K562 (cell line): ENCODE data around the gene ZCCHC24. TPM values are rescaled to one million over a fixed set of nuclear protein-coding genes. Genes with fewer than 3 reads are reported as not detected.

Experiments
- CBFB ChIP-seq: sonication (generic); formaldehyde crosslinking; IDR thresholded peaks from 2 replicates; pipeline ENCODE4 v1.4.0; 2020; ENCODE audit warnings: mild to moderate bottlenecking, missing genetic modification reagents
- EGR1 ChIP-seq: fragments of 450-650 bp; conservative IDR thresholded peaks from 2 replicates; pipeline ENCODE4 v1.6.1; 2017; ENCODE audit warnings: mild to moderate bottlenecking
- GATA2 ChIP-seq: sonication (generic); formaldehyde crosslinking; IDR thresholded peaks from 2 replicates; pipeline ENCODE4 v1.4.0; 2020; ENCODE audit warnings: mild to moderate bottlenecking, missing genetic modification reagents
- POLR2A ChIP-seq: fragments of 450-650 bp; conservative IDR thresholded peaks from 2 replicates; pipeline ENCODE4 v1.6.1; 2016
- PPARD ChIP-seq: fragments of 250-450 bp; sonication (Bioruptor Pico); IDR thresholded peaks from 2 replicates; pipeline ENCODE4 v1.8.0; 2022; ENCODE audit warnings: inconsistent platforms, mild to moderate bottlenecking, moderate library complexity
- PYGO2 ChIP-seq: fragments of 450-650 bp; IDR thresholded peaks from 2 replicates; pipeline ENCODE4 v1.6.1; 2016; ENCODE audit warnings: mild to moderate bottlenecking, missing genetic modification characterization, moderate library complexity, missing compliant biosample characterization
- RCOR1 ChIP-seq, 2 experiments: IDR thresholded peaks; 2 replicates each; pipeline ENCODE4 v1.6.1; 2012; ENCODE audit warnings: low read depth in 2 of 2, low read length in 2 of 2, borderline replicate concordance in 1 of 2, improper control_type of control experiment in 1 of 2
- SNIP1 ChIP-seq: fragments of 450-650 bp; IDR thresholded peaks from 2 replicates; pipeline ENCODE4 v1.7.1; 2017; ENCODE audit warnings: low read depth, mild to moderate bottlenecking
- TAL1 ChIP-seq: fragments of 450-650 bp; IDR thresholded peaks from 2 replicates; pipeline ENCODE4 v1.6.1; 2016; ENCODE audit warnings: mild to moderate bottlenecking
- TEAD2 ChIP-seq: fragments of 450-650 bp; IDR thresholded peaks from 2 replicates; pipeline ENCODE4 v1.6.1; 2016; ENCODE audit warnings: missing genetic modification characterization, control low read depth, missing compliant biosample characterization
- polyA plus RNA-seq, 8 experiments: library from polyadenylated mRNA; depleted of rRNA in 4 of 8; stranded (reverse) in 5 of 8; unstranded in 3 of 8; fragments of >200 nt; fragmentation: Nextera tagmentation in 2 of 8; fragmentation: Illumina TruSeq in 1 of 8; extraction: Ambion mirVana in 2 of 8; extraction: Trizol in 1 of 8; gene quantifications; 2 replicates each; pipeline versions ENCODE4 v1.2.1 to v1.2.3, GENCODE V29; 2011 to 2014; ENCODE audit warnings: inconsistent platforms in 1 of 8, missing spikeins in 1 of 8
- total RNA-seq, 7 experiments: library from RNA; depleted of rRNA in 6 of 7; stranded (reverse); fragments of >200 nt in 6 of 7; fragmentation: Illumina TruSeq in 2 of 7; extraction: Trizol in 2 of 7; gene quantifications; 2 replicates each; pipeline versions ENCODE4 v1.2.1 to v1.2.3, GENCODE V29; 2011 to 2021; ENCODE audit warnings: low replicate concordance in 1 of 7
- TF ChIP-seq, protein P1 (sequence below), 2 experiments: fragments of 450-650 bp in 1 of 2; IDR thresholded peaks; 2 replicates each; pipeline ENCODE4 v1.6.1; 2011 to 2017; ENCODE audit warnings: low read depth in 2 of 2, antibody characterized with exemption in 1 of 2, borderline replicate concordance in 1 of 2, low read length in 1 of 2, mild to moderate bottlenecking in 1 of 2, mixed read lengths in 1 of 2; ENCODE audit not compliant: control insufficient read depth in 1 of 2
- TF ChIP-seq, protein P2 (sequence below): fragments of 250-450 bp; sonication (Bioruptor Pico); IDR thresholded peaks from 2 replicates; pipeline ENCODE4 v1.5.0; 2021
- TF ChIP-seq, protein P3 (sequence below): fragments of 250-450 bp; sonication (Bioruptor Pico); IDR thresholded peaks from 2 replicates; pipeline ENCODE4 v1.4.0; 2020; ENCODE audit warnings: borderline replicate concordance
- TF ChIP-seq, protein P4 (sequence below): fragments of 450-650 bp; IDR thresholded peaks from 2 replicates; pipeline ENCODE4 v1.7.0; 2016; ENCODE audit warnings: borderline replicate concordance
- TF ChIP-seq, protein P5 (sequence below): sonication (generic); formaldehyde crosslinking; IDR thresholded peaks from 2 replicates; pipeline ENCODE4 v1.8.1; 2023; ENCODE audit warnings: missing genetic modification reagents, mild to moderate bottlenecking, borderline replicate concordance

Gene ZCCHC24
- total and polyA plus RNA-seq, 9 of the 15 experiments (the other 6 are each of a cell fraction or from before 2014, with no cell fraction given): 0.84 to 11.0 (median 4.6) TPM

DNA sequence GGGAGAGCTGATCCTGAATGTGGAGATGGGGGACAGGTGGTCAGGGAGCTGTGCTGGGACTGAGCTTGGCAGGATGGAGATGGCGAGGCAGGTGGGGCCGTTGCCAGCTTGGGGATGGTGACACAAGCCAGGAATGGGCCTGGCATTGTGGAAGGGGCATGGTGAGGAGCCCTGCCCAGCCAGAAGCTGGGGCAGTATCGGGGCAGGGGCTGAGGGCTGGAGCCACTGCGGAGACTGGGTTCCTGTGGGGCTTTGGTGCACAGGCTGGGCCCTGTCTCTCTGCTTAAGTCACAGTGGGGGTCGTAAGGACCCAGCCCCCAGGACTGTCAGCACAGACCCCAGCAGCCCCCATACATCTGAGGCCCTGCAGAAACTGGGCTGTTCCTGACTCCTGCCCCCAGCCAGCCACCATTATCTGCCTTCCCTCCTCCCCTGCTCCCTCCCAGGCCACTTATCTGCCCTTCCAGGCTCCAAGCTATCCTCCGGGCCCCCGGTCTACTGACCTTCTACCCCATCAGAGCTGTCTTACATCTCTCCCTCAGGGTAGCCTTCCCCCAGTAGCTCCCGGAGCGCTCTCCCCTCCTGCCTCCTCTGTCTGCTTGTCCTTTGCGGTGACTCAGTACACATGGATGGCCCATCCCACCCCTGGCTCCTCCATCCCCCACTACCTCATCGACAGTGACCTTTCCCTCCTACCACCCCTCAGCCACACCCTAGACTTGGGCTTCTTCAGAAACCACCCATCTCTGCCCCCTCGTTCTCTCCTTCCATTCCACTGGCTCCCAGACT lies 54.0 kb downstream of the ZCCHC24 start (continued):
- TF ChIP-seq, protein P1, sequence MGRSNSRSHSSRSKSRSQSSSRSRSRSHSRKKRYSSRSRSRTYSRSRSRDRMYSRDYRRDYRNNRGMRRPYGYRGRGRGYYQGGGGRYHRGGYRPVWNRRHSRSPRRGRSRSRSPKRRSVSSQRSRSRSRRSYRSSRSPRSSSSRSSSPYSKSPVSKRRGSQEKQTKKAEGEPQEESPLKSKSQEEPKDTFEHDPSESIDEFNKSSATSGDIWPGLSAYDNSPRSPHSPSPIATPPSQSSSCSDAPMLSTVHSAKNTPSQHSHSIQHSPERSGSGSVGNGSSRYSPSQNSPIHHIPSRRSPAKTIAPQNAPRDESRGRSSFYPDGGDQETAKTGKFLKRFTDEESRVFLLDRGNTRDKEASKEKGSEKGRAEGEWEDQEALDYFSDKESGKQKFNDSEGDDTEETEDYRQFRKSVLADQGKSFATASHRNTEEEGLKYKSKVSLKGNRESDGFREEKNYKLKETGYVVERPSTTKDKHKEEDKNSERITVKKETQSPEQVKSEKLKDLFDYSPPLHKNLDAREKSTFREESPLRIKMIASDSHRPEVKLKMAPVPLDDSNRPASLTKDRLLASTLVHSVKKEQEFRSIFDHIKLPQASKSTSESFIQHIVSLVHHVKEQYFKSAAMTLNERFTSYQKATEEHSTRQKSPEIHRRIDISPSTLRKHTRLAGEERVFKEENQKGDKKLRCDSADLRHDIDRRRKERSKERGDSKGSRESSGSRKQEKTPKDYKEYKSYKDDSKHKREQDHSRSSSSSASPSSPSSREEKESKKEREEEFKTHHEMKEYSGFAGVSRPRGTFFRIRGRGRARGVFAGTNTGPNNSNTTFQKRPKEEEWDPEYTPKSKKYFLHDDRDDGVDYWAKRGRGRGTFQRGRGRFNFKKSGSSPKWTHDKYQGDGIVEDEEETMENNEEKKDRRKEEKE (IDR thresholded peaks at IDR 0.05; ENCODE audit: borderline replicate concordance in 1 of 2, control insufficient read depth in 1 of 2, low read depth in 2 of 2, low read length in 1 of 2): 0 out of 4 replicates have a peak, but pooled peaks of 1 of the 2 experiments have one; percentile 67
- no peak for TF ChIP-seq PYGO2 (tag)
- peak; percentile 58 for TF ChIP-seq EGR1
- no peak for TF ChIP-seq SNIP1
- TF ChIP-seq, protein P2, sequence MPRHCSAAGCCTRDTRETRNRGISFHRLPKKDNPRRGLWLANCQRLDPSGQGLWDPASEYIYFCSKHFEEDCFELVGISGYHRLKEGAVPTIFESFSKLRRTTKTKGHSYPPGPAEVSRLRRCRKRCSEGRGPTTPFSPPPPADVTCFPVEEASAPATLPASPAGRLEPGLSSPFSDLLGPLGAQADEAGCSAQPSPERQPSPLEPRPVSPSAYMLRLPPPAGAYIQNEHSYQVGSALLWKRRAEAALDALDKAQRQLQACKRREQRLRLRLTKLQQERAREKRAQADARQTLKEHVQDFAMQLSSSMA: no peak
- peak; percentile 80 for TF ChIP-seq TAL1
- TF ChIP-seq, protein P3, sequence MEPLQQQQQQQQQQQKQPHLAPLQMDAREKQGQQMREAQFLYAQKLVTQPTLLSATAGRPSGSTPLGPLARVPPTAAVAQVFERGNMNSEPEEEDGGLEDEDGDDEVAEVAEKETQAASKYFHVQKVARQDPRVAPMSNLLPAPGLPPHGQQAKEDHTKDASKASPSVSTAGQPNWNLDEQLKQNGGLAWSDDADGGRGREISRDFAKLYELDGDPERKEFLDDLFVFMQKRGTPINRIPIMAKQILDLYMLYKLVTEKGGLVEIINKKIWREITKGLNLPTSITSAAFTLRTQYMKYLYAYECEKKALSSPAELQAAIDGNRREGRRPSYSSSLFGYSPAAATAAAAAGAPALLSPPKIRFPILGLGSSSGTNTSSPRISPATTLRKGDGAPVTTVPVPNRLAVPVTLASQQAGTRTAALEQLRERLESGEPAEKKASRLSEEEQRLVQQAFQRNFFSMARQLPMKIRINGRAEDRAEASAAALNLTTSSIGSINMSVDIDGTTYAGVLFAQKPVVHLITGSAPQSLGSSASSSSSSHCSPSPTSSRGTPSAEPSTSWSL (CRISPR knock-in tag): 0 out of 2 replicates have a peak, but pooled peaks have one; percentile 17
- peak; percentile 78 for TF ChIP-seq GATA2
- TF ChIP-seq, protein P4, sequence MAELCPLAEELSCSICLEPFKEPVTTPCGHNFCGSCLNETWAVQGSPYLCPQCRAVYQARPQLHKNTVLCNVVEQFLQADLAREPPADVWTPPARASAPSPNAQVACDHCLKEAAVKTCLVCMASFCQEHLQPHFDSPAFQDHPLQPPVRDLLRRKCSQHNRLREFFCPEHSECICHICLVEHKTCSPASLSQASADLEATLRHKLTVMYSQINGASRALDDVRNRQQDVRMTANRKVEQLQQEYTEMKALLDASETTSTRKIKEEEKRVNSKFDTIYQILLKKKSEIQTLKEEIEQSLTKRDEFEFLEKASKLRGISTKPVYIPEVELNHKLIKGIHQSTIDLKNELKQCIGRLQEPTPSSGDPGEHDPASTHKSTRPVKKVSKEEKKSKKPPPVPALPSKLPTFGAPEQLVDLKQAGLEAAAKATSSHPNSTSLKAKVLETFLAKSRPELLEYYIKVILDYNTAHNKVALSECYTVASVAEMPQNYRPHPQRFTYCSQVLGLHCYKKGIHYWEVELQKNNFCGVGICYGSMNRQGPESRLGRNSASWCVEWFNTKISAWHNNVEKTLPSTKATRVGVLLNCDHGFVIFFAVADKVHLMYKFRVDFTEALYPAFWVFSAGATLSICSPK: no peak
- TF ChIP-seq PPARD (CRISPR knock-in tag): no peak
- TF ChIP-seq TEAD2: no peak
- TF ChIP-seq POLR2A: peak; percentile 34
- peak; percentile 29 to 81; a peak in 3 of 4 replicates for TF ChIP-seq RCOR1 (IDR thresholded peaks at IDR 0.05; ENCODE audit: borderline replicate concordance in 1 of 2, low read depth in 2 of 2, low read length in 2 of 2)
- no peak for TF ChIP-seq CBFB (CRISPR knock-in tag)
- TF ChIP-seq, protein P5, sequence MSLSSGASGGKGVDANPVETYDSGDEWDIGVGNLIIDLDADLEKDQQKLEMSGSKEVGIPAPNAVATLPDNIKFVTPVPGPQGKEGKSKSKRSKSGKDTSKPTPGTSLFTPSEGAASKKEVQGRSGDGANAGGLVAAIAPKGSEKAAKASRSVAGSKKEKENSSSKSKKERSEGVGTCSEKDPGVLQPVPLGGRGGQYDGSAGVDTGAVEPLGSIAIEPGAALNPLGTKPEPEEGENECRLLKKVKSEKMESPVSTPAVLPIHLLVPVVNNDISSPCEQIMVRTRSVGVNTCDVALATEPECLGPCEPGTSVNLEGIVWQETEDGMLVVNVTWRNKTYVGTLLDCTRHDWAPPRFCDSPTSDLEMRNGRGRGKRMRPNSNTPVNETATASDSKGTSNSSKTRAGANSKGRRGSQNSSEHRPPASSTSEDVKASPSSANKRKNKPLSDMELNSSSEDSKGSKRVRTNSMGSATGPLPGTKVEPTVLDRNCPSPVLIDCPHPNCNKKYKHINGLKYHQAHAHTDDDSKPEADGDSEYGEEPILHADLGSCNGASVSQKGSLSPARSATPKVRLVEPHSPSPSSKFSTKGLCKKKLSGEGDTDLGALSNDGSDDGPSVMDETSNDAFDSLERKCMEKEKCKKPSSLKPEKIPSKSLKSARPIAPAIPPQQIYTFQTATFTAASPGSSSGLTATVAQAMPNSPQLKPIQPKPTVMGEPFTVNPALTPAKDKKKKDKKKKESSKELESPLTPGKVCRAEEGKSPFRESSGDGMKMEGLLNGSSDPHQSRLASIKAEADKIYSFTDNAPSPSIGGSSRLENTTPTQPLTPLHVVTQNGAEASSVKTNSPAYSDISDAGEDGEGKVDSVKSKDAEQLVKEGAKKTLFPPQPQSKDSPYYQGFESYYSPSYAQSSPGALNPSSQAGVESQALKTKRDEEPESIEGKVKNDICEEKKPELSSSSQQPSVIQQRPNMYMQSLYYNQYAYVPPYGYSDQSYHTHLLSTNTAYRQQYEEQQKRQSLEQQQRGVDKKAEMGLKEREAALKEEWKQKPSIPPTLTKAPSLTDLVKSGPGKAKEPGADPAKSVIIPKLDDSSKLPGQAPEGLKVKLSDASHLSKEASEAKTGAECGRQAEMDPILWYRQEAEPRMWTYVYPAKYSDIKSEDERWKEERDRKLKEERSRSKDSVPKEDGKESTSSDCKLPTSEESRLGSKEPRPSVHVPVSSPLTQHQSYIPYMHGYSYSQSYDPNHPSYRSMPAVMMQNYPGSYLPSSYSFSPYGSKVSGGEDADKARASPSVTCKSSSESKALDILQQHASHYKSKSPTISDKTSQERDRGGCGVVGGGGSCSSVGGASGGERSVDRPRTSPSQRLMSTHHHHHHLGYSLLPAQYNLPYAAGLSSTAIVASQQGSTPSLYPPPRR: no peak
